ENCODE data around the gene IL36A. TPM values are rescaled to one million over a fixed set of nuclear protein-coding genes. Genes with fewer than 3 reads are reported as not detected.

Gene IL36A
- total and polyA plus RNA-seq, 4 donors = not detected

- Histone ChIP-seq H3K36me3 (ENCODE audit: control insufficient read depth in 4 of 4, insufficient read depth in 4 of 4, low read length in 4 of 4) (no peaks in the 10 kb centered on the region), H3K27ac (ENCODE audit: low read depth in 1 of 2, low read length in 1 of 2) (no peak overlapping the region), H3K9ac (ENCODE audit: insufficient read depth in 1 of 2, low read length in 2 of 2) (no peak overlapping the region), H3K4me1 (ENCODE audit: control insufficient read depth in 5 of 5, insufficient read depth in 5 of 5, low read length in 5 of 5) (no peaks in the 10 kb centered on the region), H3K9me3 (ENCODE audit: control insufficient read depth in 4 of 4, insufficient read depth in 3 of 4, low read length in 3 of 4) (no peaks in the 10 kb centered on the region), H3K27me3 (ENCODE audit: control insufficient read depth in 3 of 3, insufficient read depth in 3 of 3, low read length in 2 of 3) (no peaks in the 10 kb centered on the region), H3K4me3 (no peak overlapping the region)
- ATAC-seq (ENCODE audit: insufficient read depth, low FRiP score) = no peak
- no peak for TF ChIP-seq CTCF (IDR thresholded peaks at IDR 0.05; ENCODE audit: control extremely low read depth, extremely low read depth)
- DNase-seq = no peak
- 72 to 75% methylated on average over 14 of the region's 14 CpGs for WGBS, 2 donors
Measured at GRCh38 chr2:112959109-112959812, 46.0 kb upstream of the IL36A start.

- WGBS, 2 donors = 41 to 74% methylated on average over 2 of the region's 2 CpGs
- H3K9me3 ChIP-seq (ENCODE audit: control insufficient read depth in 4 of 4, insufficient read depth in 3 of 4, low read length in 3 of 4) = no peaks in the 10 kb centered on the region
- DNase-seq = no peak
Measured at GRCh38 chr2:112960230-112960825, 44.9 kb upstream of the IL36A start.

GRCh38 chr2:112962308-112963175 is 42.7 kb upstream of the IL36A start:
- no peak for ATAC-seq (ENCODE audit: insufficient read depth, low FRiP score)
- Histone ChIP-seq H3K27ac (ENCODE audit: low read depth in 1 of 2, low read length in 1 of 2) (no peak overlapping the region), H3K9me3 (ENCODE audit: control insufficient read depth in 4 of 4, insufficient read depth in 3 of 4, low read length in 3 of 4) (no peaks in the 10 kb centered on the region), H3K9ac (ENCODE audit: insufficient read depth in 1 of 2, low read length in 2 of 2) (no peak overlapping the region), H3K4me3 (no peak overlapping the region), H3K4me1 (ENCODE audit: control insufficient read depth in 5 of 5, insufficient read depth in 5 of 5, low read length in 5 of 5) (no peaks in the 10 kb centered on the region), H3K36me3 (ENCODE audit: control insufficient read depth in 4 of 4, insufficient read depth in 4 of 4, low read length in 4 of 4) (no peaks in the 10 kb centered on the region), H3K27me3 (ENCODE audit: control insufficient read depth in 3 of 3, insufficient read depth in 3 of 3, low read length in 2 of 3) (peaks cover 0 to 2% (median 0%) of the 10 kb centered on the region in 3 donors)
- no peak for TF ChIP-seq CTCF (IDR thresholded peaks at IDR 0.05; ENCODE audit: control extremely low read depth, extremely low read depth)
- 77 to 80% methylated on average over 3 of the region's 3 CpGs for WGBS, 2 donors
- no peak for DNase-seq

More at GRCh38 chr2:112960230-112960825, 44.9 kb upstream of the IL36A start:
- TF ChIP-seq CTCF (IDR thresholded peaks at IDR 0.05; ENCODE audit: control extremely low read depth, extremely low read depth) = no peak
- no peak overlapping the region for H3K27ac ChIP-seq (ENCODE audit: low read depth in 1 of 2, low read length in 1 of 2)
- ATAC-seq (ENCODE audit: insufficient read depth, low FRiP score) = no peak
- H3K4me3 ChIP-seq = no peak overlapping the region
- no peaks in the 10 kb centered on the region for H3K36me3 ChIP-seq (ENCODE audit: control insufficient read depth in 4 of 4, insufficient read depth in 4 of 4, low read length in 4 of 4)
- H3K27me3 ChIP-seq (ENCODE audit: control insufficient read depth in 3 of 3, insufficient read depth in 3 of 3, low read length in 2 of 3) = peaks cover 0 to 2% (median 0%) of the 10 kb centered on the region in 3 donors
- no peaks in the 10 kb centered on the region for H3K4me1 ChIP-seq (ENCODE audit: control insufficient read depth in 5 of 5, insufficient read depth in 5 of 5, low read length in 5 of 5)
- no peak overlapping the region for H3K9ac ChIP-seq (ENCODE audit: insufficient read depth in 1 of 2, low read length in 2 of 2)

All from lung (tissue), 12 donors.